ENCODE measurements around the gene LPCAT1.

Gene LPCAT1

GRCh38 chr5:1495525-1495897 lies 28.2 kb downstream of the LPCAT1 start:
- no peak for DNase-seq (ENCODE audit: low spot score)

- no peak for DNase-seq (ENCODE audit: low spot score)
Measured at GRCh38 chr5:1494780-1495524, 28.8 kb downstream of the LPCAT1 start.

GRCh38 chr5:1493941-1494340 lies 29.8 kb downstream of the LPCAT1 start:
- no peak for DNase-seq (ENCODE audit: low spot score)

- DNase-seq (ENCODE audit: low spot score) = no peak
Measured at GRCh38 chr5:1493413-1493812, 30.3 kb downstream of the LPCAT1 start.

- DNase-seq (ENCODE audit: low spot score) = no peak
Measured at GRCh38 chr5:1492757-1493156, 31.0 kb downstream of the LPCAT1 start.

GRCh38 chr5:1490376-1490775 lies 33.4 kb downstream of the LPCAT1 start:
- DNase-seq (ENCODE audit: low spot score) = no peak

- DNase-seq (ENCODE audit: low spot score) = no peak
Measured at GRCh38 chr5:1489754-1490153, 34.0 kb downstream of the LPCAT1 start.

GRCh38 chr5:1488882-1489680 lies 34.7 kb downstream of the LPCAT1 start:
- peak; percentile 33 for DNase-seq (ENCODE audit: low spot score)

GRCh38 chr5:1487079-1487764 lies 36.5 kb downstream of the LPCAT1 start:
- no peak for DNase-seq (ENCODE audit: low spot score)

GRCh38 chr5:1486271-1486670 lies 37.5 kb downstream of the LPCAT1 start:
- no peak for DNase-seq (ENCODE audit: low spot score)

- DNase-seq (ENCODE audit: low spot score) = no peak
Measured at GRCh38 chr5:1485579-1486118, 38.1 kb downstream of the LPCAT1 start.

- DNase-seq (ENCODE audit: low spot score) = no peak
Measured at GRCh38 chr5:1484730-1485578, 38.8 kb downstream of the LPCAT1 start.

- DNase-seq (ENCODE audit: low spot score) = no peak
Measured at GRCh38 chr5:1483856-1484729, 39.7 kb downstream of the LPCAT1 start.

GRCh38 chr5:1483064-1483463 lies 40.7 kb downstream of the LPCAT1 start:
- DNase-seq (ENCODE audit: low spot score) = no peak

- no peak for DNase-seq (ENCODE audit: low spot score)
Measured at GRCh38 chr5:1481959-1482331, 41.8 kb downstream of the LPCAT1 start.

- no peak for DNase-seq (ENCODE audit: low spot score)
Measured at GRCh38 chr5:1481266-1481958, 42.3 kb downstream of the LPCAT1 start.

GRCh38 chr5:1480806-1481205 lies 43.0 kb downstream of the LPCAT1 start:
- DNase-seq (ENCODE audit: low spot score) = no peak

- no peak for DNase-seq (ENCODE audit: low spot score)
Measured at GRCh38 chr5:1480217-1480616, 43.5 kb downstream of the LPCAT1 start.

GRCh38 chr5:1479581-1480188 lies 44.1 kb downstream of the LPCAT1 start:
- peak; percentile 39 for DNase-seq (ENCODE audit: low spot score)

GRCh38 chr5:1479066-1479465 lies 44.7 kb downstream of the LPCAT1 start:
- DNase-seq (ENCODE audit: low spot score) = no peak
